Coronary artery (tissue), 2 donors: ENCODE results near the gene NKX2-1.
"Not testable (repeated sequence)": the region's sequence is repeated elsewhere in the genome, so short reads cannot be mapped to it uniquely, and the experiment has no call there.

Experiments used
- DNase-seq: peaks from one replicate; pipeline ENCODE4 v3.0.0-alpha.2; 2017; ENCODE audit warnings: low spot score
- H3K27ac ChIP-seq, 2 donors: fragments of 200-600 bp; sonication (generic); one replicate each; pipeline ENCODE4 v1.5.1; 2016 to 2019
- H3K4me3 ChIP-seq: fragments of 200-600 bp; sonication (generic); 2 replicates; pipeline ENCODE4 v1.5.1; 2016; ENCODE audit warnings: mild to moderate bottlenecking, moderate library complexity
- TF ChIP-seq, protein P1 (sequence below): fragments of 200-600 bp; sonication (generic); IDR thresholded peaks from one replicate; pipeline ENCODE4 v1.5.1; 2019; ENCODE audit warnings: antibody characterized with exemption

Gene NKX2-1

GRCh38 chr14:36478782-36479181 lies 41.2 kb downstream of the NKX2-1 start:
- H3K4me3 ChIP-seq: no peak overlapping the region
- DNase-seq: no peak
- H3K27ac ChIP-seq: no peak overlapping the region
- TF ChIP-seq, protein P1, sequence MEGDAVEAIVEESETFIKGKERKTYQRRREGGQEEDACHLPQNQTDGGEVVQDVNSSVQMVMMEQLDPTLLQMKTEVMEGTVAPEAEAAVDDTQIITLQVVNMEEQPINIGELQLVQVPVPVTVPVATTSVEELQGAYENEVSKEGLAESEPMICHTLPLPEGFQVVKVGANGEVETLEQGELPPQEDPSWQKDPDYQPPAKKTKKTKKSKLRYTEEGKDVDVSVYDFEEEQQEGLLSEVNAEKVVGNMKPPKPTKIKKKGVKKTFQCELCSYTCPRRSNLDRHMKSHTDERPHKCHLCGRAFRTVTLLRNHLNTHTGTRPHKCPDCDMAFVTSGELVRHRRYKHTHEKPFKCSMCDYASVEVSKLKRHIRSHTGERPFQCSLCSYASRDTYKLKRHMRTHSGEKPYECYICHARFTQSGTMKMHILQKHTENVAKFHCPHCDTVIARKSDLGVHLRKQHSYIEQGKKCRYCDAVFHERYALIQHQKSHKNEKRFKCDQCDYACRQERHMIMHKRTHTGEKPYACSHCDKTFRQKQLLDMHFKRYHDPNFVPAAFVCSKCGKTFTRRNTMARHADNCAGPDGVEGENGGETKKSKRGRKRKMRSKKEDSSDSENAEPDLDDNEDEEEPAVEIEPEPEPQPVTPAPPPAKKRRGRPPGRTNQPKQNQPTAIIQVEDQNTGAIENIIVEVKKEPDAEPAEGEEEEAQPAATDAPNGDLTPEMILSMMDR: no peak

- TF ChIP-seq, protein P1: no peak
- H3K27ac ChIP-seq: no peak overlapping the region
- no peak overlapping the region for H3K4me3 ChIP-seq
- no peak for DNase-seq
These were observed 42.8 kb downstream of the NKX2-1 start for GRCh38 chr14:36477266-36477665.

GRCh38 chr14:36476061-36476460 lies 44.0 kb downstream of the NKX2-1 start:
- not testable (repeated sequence) for H3K4me3 ChIP-seq, DNase-seq, H3K27ac ChIP-seq

GRCh38 chr14:36474593-36474992 lies 45.4 kb downstream of the NKX2-1 start:
- DNase-seq: no peak
- Histone ChIP-seq H3K27ac (no peak overlapping the region), H3K4me3 (no peak overlapping the region)
- TF ChIP-seq, protein P1: no peak

- TF ChIP-seq, protein P1: no peak
- no peak for DNase-seq
- Histone ChIP-seq H3K27ac (no peak overlapping the region), H3K4me3 (no peak overlapping the region)
These were observed 48.6 kb downstream of the NKX2-1 start for GRCh38 chr14:36471431-36471830.

GRCh38 chr14:36467332-36467731 lies 52.7 kb downstream of the NKX2-1 start:
- Histone ChIP-seq H3K27ac (no peak overlapping the region), H3K4me3 (no peak overlapping the region)
- no peak for DNase-seq
- TF ChIP-seq, protein P1: no peak
